Stomach smooth muscle (tissue), 2 donors: ENCODE measurements around the gene COL23A1.

Experiments used
- H3K27ac ChIP-seq: one replicate; pipeline ENCODE4 v1.7.0; 2013; ENCODE audit warnings: mild to moderate bottlenecking, low read length, inconsistent platforms
- H3K27me3 ChIP-seq, 2 donors: one replicate each; pipeline ENCODE4 v1.7.0; 2013; ENCODE audit warnings: low read length in 2 of 2; ENCODE audit not compliant: insufficient read depth in 2 of 2, control insufficient read depth in 1 of 2
- H3K36me3 ChIP-seq, 2 donors: one replicate each; pipeline ENCODE4 v1.7.0; 2013; ENCODE audit warnings: low read length in 2 of 2; ENCODE audit not compliant: control insufficient read depth in 2 of 2, insufficient read depth in 2 of 2
- H3K4me1 ChIP-seq: one replicate; pipeline ENCODE4 v1.7.0; 2013; ENCODE audit warnings: low read length; ENCODE audit not compliant: control insufficient read depth, insufficient read depth
- H3K4me3 ChIP-seq, 2 donors: one replicate each; pipeline ENCODE4 v1.7.0; 2013; ENCODE audit warnings: low read length in 2 of 2
- H3K9ac ChIP-seq, 2 donors: one replicate each; pipeline ENCODE4 v1.7.0; 2013; ENCODE audit warnings: low read length in 2 of 2, mild to moderate bottlenecking in 1 of 2
- H3K9me3 ChIP-seq, 2 donors: one replicate each; pipeline ENCODE4 v1.7.0; 2013; ENCODE audit warnings: low read length in 2 of 2; ENCODE audit not compliant: control insufficient read depth in 2 of 2
- donor health status: healthy.
- donor health status: Pancreatic carcinoma.

Gene COL23A1

DNA sequence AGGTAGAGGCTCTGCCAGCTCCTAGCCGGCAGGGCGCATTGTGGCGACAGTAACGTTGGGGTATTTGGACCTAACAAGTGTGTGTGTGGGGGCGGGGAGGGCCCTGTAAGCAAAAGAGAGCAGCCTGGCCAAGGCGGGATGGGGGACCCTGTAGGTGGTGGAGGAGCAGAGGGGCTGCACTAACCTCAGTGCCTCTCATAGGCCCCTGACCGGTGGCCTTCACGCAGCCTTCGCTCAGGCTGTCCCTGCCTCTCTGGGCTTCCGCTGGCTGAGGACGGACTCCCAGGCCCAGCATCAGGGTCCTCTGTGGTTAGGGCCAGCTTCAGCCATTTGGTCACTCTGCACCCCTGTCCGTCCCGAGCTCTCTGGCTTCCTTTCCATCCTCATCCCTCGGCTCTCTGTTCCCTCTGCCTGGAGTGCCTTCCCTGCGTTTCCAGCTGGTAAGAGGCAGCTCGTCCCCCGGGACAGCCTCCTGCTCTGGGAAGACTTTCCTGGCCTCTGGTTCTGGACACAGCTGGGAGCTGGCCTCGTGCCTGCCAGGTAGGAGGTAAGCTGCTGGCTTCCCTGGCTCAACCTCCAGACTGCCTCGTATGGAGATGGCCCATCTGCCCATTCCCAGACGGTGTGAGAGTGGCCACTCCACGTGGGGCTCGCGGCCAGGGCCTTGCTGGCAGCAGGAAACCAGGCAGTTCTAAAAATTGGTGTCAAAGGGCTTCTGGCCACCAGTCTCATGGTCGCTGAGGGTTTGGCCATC lies 318.3 kb downstream of the COL23A1 start:
- no peaks in the 10 kb centered on the region for H3K36me3 ChIP-seq
- H3K9ac ChIP-seq = no peak overlapping the region
- H3K9me3 ChIP-seq = peaks cover 0 to 5% of the 10 kb centered on the region in 2 donors
- H3K4me1 ChIP-seq = no peaks in the 10 kb centered on the region
- H3K27me3 ChIP-seq = peaks cover 0 to 3% of the 10 kb centered on the region in 2 donors
- H3K4me3 ChIP-seq = no peak overlapping the region
- H3K27ac ChIP-seq = no peak overlapping the region

DNA sequence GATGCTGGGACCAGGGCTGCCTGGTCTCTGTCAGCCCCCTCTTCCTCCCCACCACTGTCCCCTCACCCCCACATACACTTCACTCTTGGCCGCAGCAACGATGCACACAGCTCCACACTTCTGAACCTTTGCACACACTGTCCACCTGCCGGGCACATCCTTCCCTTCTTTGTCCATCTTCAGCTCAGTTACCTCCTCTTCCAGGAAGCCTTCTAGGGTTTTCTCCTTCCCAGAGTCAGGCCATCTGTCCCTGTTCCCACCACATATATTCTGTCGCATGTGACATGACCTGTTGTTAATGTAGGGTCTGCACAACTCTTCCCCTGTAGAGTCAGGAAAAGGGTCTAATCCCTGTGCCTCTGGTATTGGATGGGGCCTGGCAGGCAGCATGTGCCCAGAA lies 319.0 kb downstream of the COL23A1 start:
- Histone ChIP-seq H3K27me3 (peaks cover 0 to 3% of the 10 kb centered on the region in 2 donors), H3K4me1 (no peaks in the 10 kb centered on the region), H3K9me3 (peaks cover 0 to 5% of the 10 kb centered on the region in 2 donors), H3K27ac (no peak overlapping the region), H3K9ac (no peak overlapping the region), H3K36me3 (no peaks in the 10 kb centered on the region), H3K4me3 (no peak overlapping the region)

DNA sequence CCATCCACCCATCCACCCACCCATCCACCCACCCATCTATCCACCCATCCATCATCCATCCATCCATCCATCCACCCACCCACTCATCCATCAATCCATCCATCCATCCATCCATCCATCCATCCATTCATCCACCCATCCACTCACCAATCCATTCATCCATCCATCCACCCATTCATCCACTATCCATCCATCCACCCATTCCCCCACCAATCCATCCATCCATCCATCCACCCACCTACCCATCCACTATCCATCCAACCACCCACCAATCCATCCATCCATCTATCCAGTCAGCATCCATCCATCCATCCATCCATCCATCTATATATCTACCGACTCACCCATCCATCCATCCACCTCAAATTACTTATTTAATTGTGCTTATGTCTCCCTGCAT lies 320.7 kb downstream of the COL23A1 start:
- Histone ChIP-seq H3K4me3 (no peak overlapping the region), H3K36me3 (no peaks in the 10 kb centered on the region), H3K4me1 (no peaks in the 10 kb centered on the region), H3K27ac (no peak overlapping the region), H3K27me3 (no peaks in the 10 kb centered on the region), H3K9ac (no peak overlapping the region), H3K9me3 (no peaks in the 10 kb centered on the region)

DNA sequence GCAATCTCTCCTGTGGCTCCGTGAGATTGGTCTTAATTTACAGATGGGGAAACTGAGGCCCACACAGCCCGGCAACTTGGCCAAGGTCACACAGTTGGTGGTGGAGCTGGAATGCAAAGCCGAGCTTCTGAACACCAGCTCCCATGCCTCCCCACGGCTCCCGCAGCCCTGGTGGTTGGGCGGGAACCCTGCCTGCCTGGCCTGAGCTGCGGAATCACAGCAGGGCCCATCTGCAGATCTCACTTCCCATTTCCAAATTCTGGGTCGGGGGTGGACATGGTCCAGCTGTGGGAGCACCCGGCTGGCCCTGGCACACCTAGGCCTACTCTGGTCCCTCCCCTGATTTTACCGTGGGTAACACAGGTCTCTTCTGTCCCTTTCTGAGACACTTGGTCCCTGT lies 322.3 kb downstream of the COL23A1 start:
- H3K9ac ChIP-seq = no peak overlapping the region
- no peak overlapping the region for H3K27ac ChIP-seq
- H3K9me3 ChIP-seq = no peaks in the 10 kb centered on the region
- no peak overlapping the region for H3K4me3 ChIP-seq
- H3K27me3 ChIP-seq = no peaks in the 10 kb centered on the region
- no peaks in the 10 kb centered on the region for H3K4me1 ChIP-seq
- H3K36me3 ChIP-seq = no peaks in the 10 kb centered on the region

DNA sequence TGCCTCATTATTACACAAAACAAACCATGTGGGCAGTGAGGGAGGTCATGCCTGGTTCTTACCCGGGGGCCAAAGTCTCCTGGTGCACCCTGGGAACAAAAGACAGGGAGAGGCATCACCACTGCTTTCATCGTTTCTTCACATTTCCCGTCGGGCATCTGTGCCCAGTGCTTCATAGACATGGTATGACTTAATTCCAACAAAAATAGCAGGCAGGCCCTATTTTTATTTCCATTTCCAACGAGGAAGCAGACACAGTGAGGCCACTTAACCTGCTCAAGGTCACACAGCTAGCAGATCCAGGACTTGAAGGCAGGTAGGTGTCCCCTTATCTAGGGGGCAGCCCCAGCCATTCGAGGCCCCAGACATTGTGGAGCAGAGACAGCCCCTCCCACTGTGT lies 322.9 kb downstream of the COL23A1 start:
- Histone ChIP-seq H3K4me3 (no peak overlapping the region), H3K4me1 (no peaks in the 10 kb centered on the region), H3K36me3 (no peaks in the 10 kb centered on the region)

DNA sequence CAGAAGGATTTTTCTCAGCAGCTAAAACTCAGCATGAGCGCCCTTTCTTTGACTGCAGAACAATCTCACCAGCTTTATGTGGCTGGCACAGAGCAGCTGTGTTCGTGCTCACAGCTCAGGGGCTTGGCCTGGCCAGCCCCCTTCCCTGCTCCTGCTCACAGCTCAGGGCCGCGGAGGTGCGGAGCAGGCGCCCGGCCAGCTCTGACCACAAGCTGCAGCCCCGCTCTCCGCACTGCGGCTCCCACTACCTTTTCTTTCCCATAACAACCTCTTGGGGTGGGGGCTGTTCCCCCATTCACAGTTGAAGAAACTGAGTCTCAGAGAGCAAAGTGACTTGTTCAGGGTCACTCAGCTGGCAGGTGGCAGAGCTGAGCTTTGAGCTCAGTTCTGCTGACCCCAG lies 323.6 kb downstream of the COL23A1 start:
- no peak overlapping the region for H3K9ac ChIP-seq
- no peaks in the 10 kb centered on the region for H3K36me3 ChIP-seq
- no peaks in the 10 kb centered on the region for H3K9me3 ChIP-seq
- no peaks in the 10 kb centered on the region for H3K27me3 ChIP-seq
- H3K27ac ChIP-seq = no peak overlapping the region
- no peak overlapping the region for H3K4me3 ChIP-seq
- H3K4me1 ChIP-seq = no peaks in the 10 kb centered on the region

More for the DNA sequence above, 322.9 kb downstream of the COL23A1 start:
- Histone ChIP-seq H3K9ac (no peak overlapping the region), H3K27ac (no peak overlapping the region), H3K27me3 (no peaks in the 10 kb centered on the region), H3K9me3 (no peaks in the 10 kb centered on the region)

DNA sequence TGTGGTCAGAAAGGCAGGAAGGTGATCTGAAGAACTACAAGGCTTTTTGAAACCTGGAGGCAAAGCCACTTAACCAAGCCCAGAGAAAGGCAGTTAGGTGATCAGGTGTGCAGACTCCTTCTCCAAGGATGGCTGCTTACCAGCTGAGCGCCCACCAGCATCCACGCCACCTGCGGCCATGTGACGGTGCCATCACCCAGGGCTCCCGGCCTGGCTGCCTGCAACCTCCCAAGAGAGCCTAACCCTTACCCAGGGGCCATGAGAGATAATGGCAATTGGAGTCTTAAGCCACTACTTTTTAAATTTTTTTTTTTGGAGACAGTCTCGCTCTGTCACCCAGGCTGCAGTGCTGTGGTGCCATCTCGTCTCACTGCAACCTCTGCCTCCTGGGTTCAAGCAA lies 324.4 kb downstream of the COL23A1 start:
- Histone ChIP-seq H3K27me3 (no peaks in the 10 kb centered on the region), H3K9ac (no peak overlapping the region), H3K9me3 (no peaks in the 10 kb centered on the region), H3K4me1 (no peaks in the 10 kb centered on the region), H3K4me3 (no peak overlapping the region), H3K36me3 (no peaks in the 10 kb centered on the region), H3K27ac (no peak overlapping the region)

DNA sequence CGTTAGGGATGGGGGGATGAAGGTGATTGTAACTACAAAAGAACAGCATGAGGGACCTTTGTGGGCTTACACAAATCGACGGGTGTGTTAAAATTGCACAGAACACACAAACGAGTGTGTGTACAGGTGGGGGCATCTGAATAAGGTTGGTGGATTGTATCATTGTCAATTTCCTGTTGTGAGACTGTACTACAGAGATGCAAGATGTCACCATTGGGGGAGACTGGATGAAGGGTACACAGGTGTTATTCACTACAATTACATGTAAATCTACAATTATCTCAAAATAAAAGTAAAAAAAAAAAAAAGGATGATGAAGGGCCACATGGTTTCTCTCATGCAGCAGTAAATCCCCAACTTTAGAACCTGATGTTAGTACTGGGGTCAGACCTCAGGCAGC lies 326.1 kb downstream of the COL23A1 start:
- no peak overlapping the region for H3K9ac ChIP-seq
- no peaks in the 10 kb centered on the region for H3K4me1 ChIP-seq
- no peak overlapping the region for H3K4me3 ChIP-seq
- H3K9me3 ChIP-seq = no peaks in the 10 kb centered on the region
- no peak overlapping the region for H3K27ac ChIP-seq
- no peaks in the 10 kb centered on the region for H3K27me3 ChIP-seq
- no peaks in the 10 kb centered on the region for H3K36me3 ChIP-seq

DNA sequence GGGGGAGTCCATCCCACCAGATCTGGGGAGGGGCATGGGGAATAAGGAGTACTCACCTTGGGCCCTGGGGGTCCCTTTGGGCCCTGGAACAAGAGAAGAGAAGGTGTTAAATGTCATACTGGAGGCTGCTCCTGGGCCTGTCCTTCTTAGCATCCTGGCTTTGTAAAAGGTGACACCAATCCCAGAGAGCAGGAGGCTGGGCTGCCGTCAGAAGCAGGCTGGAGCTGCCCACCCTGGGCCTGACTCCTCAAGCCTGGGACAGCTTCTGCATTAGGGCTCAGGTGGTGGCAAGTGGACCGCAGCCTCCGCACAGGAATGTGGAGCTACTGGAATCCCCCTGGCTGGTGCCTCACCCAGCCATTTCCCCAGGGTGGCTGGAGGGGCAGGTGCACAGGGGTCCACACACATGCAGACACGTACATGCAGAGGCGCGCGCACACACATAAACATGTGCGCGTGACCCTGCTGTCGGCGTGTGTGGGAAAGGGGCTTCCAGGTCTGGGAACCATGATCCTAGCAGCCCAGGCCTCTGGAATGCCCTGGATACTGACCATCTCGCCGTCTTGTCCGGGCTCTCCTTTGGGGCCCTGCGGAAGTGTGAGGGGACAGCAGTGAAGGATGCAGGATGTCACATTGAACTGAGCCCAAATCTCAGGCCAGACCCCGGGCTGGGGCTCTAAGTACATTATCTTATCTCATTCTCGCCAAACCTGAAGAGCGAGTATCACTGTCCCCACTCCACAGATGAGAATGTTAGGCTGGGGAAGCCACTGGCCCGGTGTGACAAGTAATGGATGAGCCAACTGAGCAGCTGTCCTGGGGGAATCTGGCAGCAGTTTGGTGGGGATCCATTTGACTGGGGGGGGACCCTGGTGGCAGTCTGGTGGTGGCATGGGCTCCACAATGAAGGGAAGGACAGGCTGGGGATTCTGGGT lies 328.3 kb downstream of the COL23A1 start:
- H3K9me3 ChIP-seq = no peaks in the 10 kb centered on the region
- no peak overlapping the region for H3K27ac ChIP-seq
- H3K4me3 ChIP-seq = no peak overlapping the region
- no peaks in the 10 kb centered on the region for H3K4me1 ChIP-seq
- no peaks in the 10 kb centered on the region for H3K27me3 ChIP-seq
- no peaks in the 10 kb centered on the region for H3K36me3 ChIP-seq
- H3K9ac ChIP-seq = no peak overlapping the region

DNA sequence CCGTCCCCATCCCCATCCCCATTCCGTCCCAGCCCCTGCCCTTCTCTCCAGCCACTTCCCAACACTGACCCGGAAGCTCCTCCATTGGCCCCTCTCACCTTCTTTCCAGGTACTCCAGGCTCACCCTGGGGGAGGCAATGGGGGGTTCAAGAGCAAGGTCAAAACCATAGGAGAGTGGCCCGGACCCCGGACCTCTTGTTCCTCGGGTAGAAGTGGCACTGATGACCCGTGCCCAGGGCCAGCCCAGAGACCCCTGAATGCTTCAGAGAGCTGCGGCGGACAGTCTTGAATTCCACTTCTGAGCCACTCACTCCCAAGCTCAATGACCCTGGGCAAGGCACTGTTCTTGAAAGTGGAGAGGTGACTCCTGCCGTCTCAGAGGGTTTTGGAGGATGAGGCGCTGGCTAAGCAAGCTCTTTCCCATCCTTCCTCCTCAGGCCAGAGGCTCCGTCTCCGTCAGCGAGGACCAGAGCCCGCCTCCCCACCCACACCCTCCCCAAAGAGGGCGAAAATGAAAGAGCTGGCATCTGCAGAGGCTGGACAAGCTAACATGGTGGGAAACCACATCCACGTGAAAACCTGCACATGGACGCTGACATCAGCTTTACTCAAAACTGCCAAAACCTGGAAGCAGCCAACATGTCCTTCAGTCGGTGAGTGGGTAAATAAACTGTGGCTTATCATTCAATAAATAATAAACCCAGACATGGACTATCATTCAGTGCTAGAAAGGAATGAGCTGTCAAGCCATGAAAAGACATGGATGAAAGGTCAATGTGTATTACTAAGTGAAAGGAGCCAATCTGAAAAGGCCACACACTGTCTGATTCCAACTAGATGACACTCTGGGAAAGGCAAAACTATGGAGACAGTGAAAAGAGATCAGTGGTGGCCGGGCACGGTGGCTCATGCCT lies 330.3 kb downstream of the COL23A1 start:
- H3K9me3 ChIP-seq = no peaks in the 10 kb centered on the region
- no peak overlapping the region for H3K9ac ChIP-seq
- no peak overlapping the region for H3K4me3 ChIP-seq
- no peaks in the 10 kb centered on the region for H3K36me3 ChIP-seq
- H3K4me1 ChIP-seq = no peaks in the 10 kb centered on the region
- H3K27me3 ChIP-seq = no peaks in the 10 kb centered on the region
- no peak overlapping the region for H3K27ac ChIP-seq
